Measurements from ENCODE around the gene NBAS.

Gene NBAS

DNA sequence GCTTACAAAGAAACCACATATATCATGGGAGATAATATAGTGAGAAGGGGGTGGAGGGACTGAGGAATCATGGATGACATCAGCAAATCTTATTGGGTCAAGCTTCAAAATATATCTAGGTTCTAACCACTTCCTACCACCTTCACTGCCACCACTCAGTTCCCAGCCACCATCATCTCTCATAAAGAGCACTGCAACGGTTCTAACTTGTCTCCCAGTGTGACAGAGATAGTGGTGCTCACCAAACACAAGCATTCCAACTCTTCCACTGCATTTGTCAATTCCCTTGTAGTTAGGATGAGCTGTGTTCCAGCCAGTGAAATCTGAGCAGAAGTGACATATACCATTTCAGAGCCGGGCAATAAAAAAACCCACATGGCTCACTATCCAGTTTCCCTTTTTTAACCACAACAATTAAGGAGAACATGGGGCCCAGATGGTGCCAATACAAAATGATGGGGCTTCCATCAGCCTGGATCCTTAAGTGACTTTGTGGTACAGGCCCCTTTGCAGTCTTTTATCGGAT is 318.1 kb downstream of the NBAS start:
- no peak overlapping the region for H3K4me3 ChIP-seq (ENCODE audit: low read length)
- H3K4me1 ChIP-seq (ENCODE audit: control insufficient read depth, insufficient read depth, low read length), result no peaks in the 10 kb centered on the region
- H3K9me3 ChIP-seq (ENCODE audit: control insufficient read depth, low read length), result no peaks in the 10 kb centered on the region
- H3K27me3 ChIP-seq (ENCODE audit: control insufficient read depth, insufficient read depth, low read length), result no peaks in the 10 kb centered on the region
- no peaks in the 10 kb centered on the region for H3K36me3 ChIP-seq (ENCODE audit: control insufficient read depth, insufficient read depth, low read length)
- no peak overlapping the region for H3K9ac ChIP-seq (ENCODE audit: low read length)

DNA sequence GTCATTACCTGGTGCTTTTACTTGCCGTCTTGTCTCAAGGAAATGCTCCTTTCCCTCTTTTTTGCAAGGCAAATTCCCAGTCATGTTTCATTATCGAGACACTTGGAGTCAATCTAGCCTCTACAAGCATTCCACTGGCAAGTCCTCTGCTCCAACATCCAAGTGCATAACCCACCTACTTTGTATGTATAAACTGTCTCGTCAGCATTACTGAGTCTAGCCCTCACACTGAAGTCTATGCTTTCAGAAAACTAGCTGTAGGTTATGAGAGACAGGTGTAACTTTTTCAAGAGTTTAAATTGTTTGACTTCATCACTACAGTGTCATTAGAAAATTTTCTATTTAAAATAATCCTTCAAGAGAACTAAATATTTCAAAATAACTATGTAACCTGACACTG is 319.2 kb downstream of the NBAS start:
- Histone ChIP-seq H3K9ac (ENCODE audit: low read length) (no peak overlapping the region), H3K4me1 (ENCODE audit: control insufficient read depth, insufficient read depth, low read length) (no peaks in the 10 kb centered on the region), H3K36me3 (ENCODE audit: control insufficient read depth, insufficient read depth, low read length) (no peaks in the 10 kb centered on the region), H3K9me3 (ENCODE audit: control insufficient read depth, low read length) (no peaks in the 10 kb centered on the region), H3K4me3 (ENCODE audit: low read length) (no peak overlapping the region), H3K27me3 (ENCODE audit: control insufficient read depth, insufficient read depth, low read length) (no peaks in the 10 kb centered on the region)

DNA sequence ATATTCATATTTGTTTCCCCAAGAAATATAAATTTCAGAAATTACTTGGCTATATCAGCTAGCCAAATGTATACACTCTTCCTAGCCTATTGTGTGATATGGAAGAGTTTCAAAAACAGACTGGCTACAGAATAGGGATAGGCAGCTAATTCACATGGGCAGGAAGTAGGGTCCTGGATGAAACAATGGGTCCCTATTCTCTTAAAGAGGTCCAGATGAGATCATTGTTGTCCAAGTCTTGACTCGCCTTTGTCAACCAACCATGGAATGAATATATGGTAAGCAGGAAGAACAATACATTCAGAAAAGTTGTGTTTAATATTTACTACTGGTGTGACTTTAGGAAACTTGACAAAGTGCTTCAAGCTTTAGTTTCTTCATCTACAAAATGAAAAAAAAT is 319.9 kb downstream of the NBAS start:
- H3K4me3 ChIP-seq (ENCODE audit: low read length), result no peak overlapping the region
- no peak overlapping the region for H3K9ac ChIP-seq (ENCODE audit: low read length)
- H3K36me3 ChIP-seq (ENCODE audit: control insufficient read depth, insufficient read depth, low read length), result no peaks in the 10 kb centered on the region

DNA sequence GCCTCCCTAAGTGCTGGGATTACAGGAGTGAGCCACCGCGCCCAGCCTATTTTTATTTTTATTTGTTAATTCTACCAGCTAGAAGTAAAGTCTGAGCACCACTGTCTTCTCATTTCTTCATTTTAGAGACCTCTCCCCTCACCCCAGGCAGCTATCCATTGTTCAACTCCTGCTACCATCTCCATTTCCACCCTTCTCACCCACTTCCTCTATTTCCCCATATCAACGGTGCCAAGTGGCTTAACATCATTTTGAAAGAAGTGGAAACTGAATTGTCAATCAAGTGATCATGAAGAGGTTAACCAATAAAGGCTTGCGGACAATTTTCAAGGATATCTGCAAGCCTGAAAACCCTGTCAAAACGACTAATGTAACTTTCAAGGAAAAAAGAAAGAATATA is 323.1 kb downstream of the NBAS start:
- Histone ChIP-seq H3K9ac (ENCODE audit: low read length) (no peak overlapping the region), H3K9me3 (ENCODE audit: control insufficient read depth, low read length) (no peaks in the 10 kb centered on the region), H3K4me1 (ENCODE audit: control insufficient read depth, insufficient read depth, low read length) (no peaks in the 10 kb centered on the region), H3K4me3 (ENCODE audit: low read length) (no peak overlapping the region), H3K36me3 (ENCODE audit: control insufficient read depth, insufficient read depth, low read length) (no peaks in the 10 kb centered on the region), H3K27me3 (ENCODE audit: control insufficient read depth, insufficient read depth, low read length) (no peaks in the 10 kb centered on the region)

More for the DNA sequence above, 319.9 kb downstream of the NBAS start:
- Histone ChIP-seq H3K4me1 (ENCODE audit: control insufficient read depth, insufficient read depth, low read length) (no peaks in the 10 kb centered on the region), H3K27me3 (ENCODE audit: control insufficient read depth, insufficient read depth, low read length) (no peaks in the 10 kb centered on the region), H3K9me3 (ENCODE audit: control insufficient read depth, low read length) (no peaks in the 10 kb centered on the region)

DNA sequence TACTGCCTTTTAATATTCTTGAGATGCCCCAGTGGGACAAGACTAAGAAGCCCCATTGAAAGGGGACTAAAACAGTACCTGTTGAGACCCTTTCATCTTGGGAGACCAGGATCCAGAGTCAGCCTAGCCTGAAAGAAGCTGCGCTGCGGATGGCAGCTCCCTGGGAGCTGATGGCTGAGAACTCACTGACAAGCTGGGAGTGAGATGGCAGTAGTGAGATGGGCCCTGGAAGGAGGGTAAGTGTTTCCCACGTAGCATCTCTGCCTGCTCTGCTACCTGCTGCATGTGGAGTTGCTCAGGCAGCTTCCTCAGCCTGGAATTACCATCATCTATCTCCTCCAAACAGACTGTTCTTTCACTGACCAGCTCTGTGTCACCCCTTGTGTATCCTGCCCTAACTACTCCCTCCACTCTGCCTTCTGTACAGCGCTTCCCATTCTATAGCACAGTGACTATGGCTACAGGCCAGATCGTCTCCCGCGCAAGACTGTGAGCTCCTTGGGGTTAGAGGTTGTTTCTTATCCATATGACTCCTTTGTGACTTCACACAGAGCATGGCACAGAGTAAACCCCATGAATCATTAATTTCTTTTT is 330.4 kb downstream of the NBAS start:
- Histone ChIP-seq H3K27me3 (ENCODE audit: control insufficient read depth, insufficient read depth, low read length) (no peaks in the 10 kb centered on the region), H3K4me3 (ENCODE audit: low read length) (no peak overlapping the region), H3K9me3 (ENCODE audit: control insufficient read depth, low read length) (no peaks in the 10 kb centered on the region), H3K9ac (ENCODE audit: low read length) (no peak overlapping the region), H3K36me3 (ENCODE audit: control insufficient read depth, insufficient read depth, low read length) (no peaks in the 10 kb centered on the region), H3K4me1 (ENCODE audit: control insufficient read depth, insufficient read depth, low read length) (no peaks in the 10 kb centered on the region)

DNA sequence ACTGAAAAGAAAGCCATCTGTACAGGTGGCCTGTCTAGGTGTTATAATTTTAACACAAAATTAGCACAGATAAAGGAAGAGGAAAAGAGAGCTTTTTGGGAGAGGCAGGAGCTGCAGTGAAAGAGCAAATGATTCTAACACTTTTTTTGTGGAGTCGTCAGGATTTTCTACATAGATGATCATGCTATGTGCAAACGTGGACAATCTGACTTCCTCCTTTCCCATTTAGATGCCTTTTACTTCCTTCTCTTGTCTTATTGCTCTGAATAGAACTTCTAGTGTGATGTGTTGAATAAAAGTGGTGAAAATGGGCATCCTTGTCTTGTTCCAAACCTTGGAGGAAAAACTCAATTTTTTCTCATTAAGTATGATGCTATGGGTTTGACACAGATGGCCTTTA is 334.5 kb downstream of the NBAS start:
- Histone ChIP-seq H3K4me3 (ENCODE audit: low read length) (no peak overlapping the region), H3K9ac (ENCODE audit: low read length) (no peak overlapping the region), H3K4me1 (ENCODE audit: control insufficient read depth, insufficient read depth, low read length) (no peaks in the 10 kb centered on the region), H3K9me3 (ENCODE audit: control insufficient read depth, low read length) (no peaks in the 10 kb centered on the region), H3K27me3 (ENCODE audit: control insufficient read depth, insufficient read depth, low read length) (no peaks in the 10 kb centered on the region), H3K36me3 (ENCODE audit: control insufficient read depth, insufficient read depth, low read length) (no peaks in the 10 kb centered on the region)

DNA sequence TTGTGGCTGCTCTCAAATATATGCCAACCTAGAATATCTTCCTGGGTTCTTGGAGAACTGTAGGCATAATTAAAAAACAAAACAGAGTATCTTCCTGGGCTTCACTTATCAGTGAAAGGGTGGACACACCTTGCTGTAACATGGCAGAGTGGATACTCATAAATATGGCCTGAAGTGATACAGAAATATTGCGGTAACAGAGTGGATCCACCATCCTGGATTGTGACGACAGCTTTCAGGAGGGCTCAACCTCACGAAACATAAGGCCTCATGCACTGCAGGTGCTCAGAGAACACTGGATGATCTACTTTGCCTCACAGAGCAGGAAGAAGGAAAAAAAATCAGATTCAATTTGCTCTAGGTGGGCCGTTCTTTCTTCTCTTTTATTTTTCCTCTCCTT is 336.0 kb downstream of the NBAS start:
- Histone ChIP-seq H3K27me3 (ENCODE audit: control insufficient read depth, insufficient read depth, low read length) (no peaks in the 10 kb centered on the region), H3K36me3 (ENCODE audit: control insufficient read depth, insufficient read depth, low read length) (no peaks in the 10 kb centered on the region), H3K9me3 (ENCODE audit: control insufficient read depth, low read length) (no peaks in the 10 kb centered on the region), H3K4me1 (ENCODE audit: control insufficient read depth, insufficient read depth, low read length) (no peaks in the 10 kb centered on the region), H3K4me3 (ENCODE audit: low read length) (no peak overlapping the region), H3K9ac (ENCODE audit: low read length) (no peak overlapping the region)

DNA sequence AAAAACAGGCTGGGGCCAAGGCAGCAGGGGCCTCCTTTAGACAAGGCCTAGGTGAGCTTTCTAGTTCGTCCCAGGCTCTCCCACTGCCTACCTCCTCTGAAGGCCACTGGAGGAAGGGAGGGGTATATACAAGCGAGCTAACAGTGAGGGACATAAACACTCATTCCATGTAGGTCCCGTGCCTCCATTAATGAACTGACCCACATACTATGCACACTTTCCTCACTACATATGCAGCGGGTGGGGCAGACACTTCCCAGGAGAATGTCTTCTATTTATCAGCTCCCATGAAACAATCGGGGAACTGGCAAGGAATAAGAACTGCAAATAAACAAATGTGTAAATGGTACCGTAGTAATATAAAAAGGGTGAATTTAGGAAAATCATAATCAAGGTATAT is 336.5 kb downstream of the NBAS start:
- H3K9ac ChIP-seq (ENCODE audit: low read length), result no peak overlapping the region
- H3K4me1 ChIP-seq (ENCODE audit: control insufficient read depth, insufficient read depth, low read length), result no peaks in the 10 kb centered on the region
- no peak overlapping the region for H3K4me3 ChIP-seq (ENCODE audit: low read length)
- no peaks in the 10 kb centered on the region for H3K27me3 ChIP-seq (ENCODE audit: control insufficient read depth, insufficient read depth, low read length)
- H3K36me3 ChIP-seq (ENCODE audit: control insufficient read depth, insufficient read depth, low read length), result no peaks in the 10 kb centered on the region
- no peaks in the 10 kb centered on the region for H3K9me3 ChIP-seq (ENCODE audit: control insufficient read depth, low read length)

DNA sequence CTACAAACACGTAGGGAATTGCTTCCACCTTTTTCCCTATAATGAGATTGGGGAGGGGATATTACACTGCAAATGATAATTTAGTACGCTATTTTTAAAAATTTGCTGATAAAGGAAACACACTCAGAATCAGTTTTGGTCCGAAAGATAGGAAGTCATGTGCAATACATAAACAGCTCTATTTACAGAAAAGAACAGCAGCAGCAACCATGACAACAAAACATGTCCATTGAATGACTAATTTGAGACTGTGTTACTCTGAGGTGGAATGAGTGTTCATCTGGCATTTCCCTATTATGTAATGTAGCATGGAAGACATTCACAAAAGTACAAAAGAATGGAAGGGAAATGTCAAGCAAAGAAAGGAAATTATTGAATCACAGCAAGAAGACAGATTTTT is 337.2 kb downstream of the NBAS start:
- Histone ChIP-seq H3K9me3 (ENCODE audit: control insufficient read depth, low read length) (no peaks in the 10 kb centered on the region), H3K4me3 (ENCODE audit: low read length) (no peak overlapping the region), H3K9ac (ENCODE audit: low read length) (no peak overlapping the region), H3K27me3 (ENCODE audit: control insufficient read depth, insufficient read depth, low read length) (no peaks in the 10 kb centered on the region), H3K36me3 (ENCODE audit: control insufficient read depth, insufficient read depth, low read length) (no peaks in the 10 kb centered on the region), H3K4me1 (ENCODE audit: control insufficient read depth, insufficient read depth, low read length) (no peaks in the 10 kb centered on the region)

DNA sequence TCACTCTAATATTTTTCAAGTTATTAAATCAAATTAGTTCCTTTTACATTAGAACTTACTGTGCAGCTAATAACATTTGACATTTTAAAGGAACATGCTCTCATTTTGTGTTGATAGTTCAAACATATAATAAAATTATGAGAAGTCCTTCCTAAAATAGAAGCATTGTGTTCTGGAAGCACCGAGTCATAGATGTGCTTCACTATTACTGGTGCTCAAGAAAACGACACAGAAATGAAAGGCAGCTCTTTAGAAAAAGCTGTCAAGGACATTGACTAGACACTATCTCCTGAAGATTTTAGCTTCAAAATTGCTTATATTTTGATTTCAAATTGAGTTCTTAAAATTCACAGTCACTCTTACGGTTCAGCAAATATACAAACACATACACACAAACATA is 338.3 kb downstream of the NBAS start:
- Histone ChIP-seq H3K9ac (ENCODE audit: low read length) (no peak overlapping the region), H3K36me3 (ENCODE audit: control insufficient read depth, insufficient read depth, low read length) (no peaks in the 10 kb centered on the region), H3K4me3 (ENCODE audit: low read length) (no peak overlapping the region), H3K27me3 (ENCODE audit: control insufficient read depth, insufficient read depth, low read length) (no peaks in the 10 kb centered on the region), H3K4me1 (ENCODE audit: control insufficient read depth, insufficient read depth, low read length) (no peaks in the 10 kb centered on the region), H3K9me3 (ENCODE audit: control insufficient read depth, low read length) (no peaks in the 10 kb centered on the region)

DNA sequence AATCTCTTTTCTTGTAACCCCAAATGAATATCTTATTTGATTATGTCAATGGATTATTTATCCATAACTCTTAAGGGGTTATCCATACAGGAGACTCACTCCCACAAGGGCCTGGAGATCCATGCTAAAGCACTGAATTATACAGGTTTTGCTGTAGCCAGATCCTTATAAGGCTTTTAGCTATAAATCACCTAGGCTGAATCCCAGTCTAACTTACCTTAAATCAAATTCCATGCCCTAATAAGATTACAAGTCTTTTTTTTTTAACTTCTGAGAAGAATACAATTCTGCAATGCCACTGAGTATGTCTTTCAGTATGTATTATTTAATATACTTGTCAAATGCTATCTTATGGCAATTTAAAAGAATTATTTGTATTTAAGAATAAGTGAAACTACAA is 340.5 kb downstream of the NBAS start:
- no peak overlapping the region for H3K4me3 ChIP-seq (ENCODE audit: low read length)
- H3K9ac ChIP-seq (ENCODE audit: low read length), result no peak overlapping the region
- no peaks in the 10 kb centered on the region for H3K36me3 ChIP-seq (ENCODE audit: control insufficient read depth, insufficient read depth, low read length)
- H3K27me3 ChIP-seq (ENCODE audit: control insufficient read depth, insufficient read depth, low read length), result no peaks in the 10 kb centered on the region
- H3K4me1 ChIP-seq (ENCODE audit: control insufficient read depth, insufficient read depth, low read length), result no peaks in the 10 kb centered on the region
- no peaks in the 10 kb centered on the region for H3K9me3 ChIP-seq (ENCODE audit: control insufficient read depth, low read length)

DNA sequence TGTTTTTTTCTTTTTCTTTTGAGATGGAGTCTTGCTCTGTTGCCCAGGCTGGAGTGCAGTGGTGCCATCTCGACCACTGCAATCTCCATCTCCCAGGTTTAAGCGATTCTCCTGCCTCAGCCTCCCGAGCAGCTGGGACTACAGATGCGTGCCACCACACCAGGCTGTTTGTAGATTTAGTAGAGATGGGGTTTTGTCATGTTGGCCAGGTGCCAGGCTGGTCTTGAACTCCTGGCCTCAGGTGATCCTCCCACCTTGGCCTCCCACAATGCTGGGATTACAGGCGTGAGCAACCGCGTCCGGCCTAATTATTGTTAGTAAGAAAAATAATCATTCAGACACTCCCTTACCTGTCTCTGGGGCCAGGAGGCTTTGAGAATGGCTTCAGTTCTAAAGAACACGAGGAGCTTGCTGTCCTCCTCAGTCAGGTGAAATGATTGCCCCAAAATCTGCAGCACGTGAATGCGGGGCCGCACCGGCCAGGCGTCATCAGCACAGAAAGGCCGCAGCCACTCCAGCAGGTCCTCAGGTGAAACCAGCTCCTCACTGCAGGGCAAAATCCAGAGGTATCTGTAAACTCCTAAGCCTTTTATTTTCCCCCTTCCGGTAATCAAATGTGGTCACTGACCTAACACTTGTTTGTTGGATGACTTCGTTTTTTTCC is 342.6 kb downstream of the NBAS start:
- Histone ChIP-seq H3K4me3 (ENCODE audit: low read length) (no peak overlapping the region), H3K27me3 (ENCODE audit: control insufficient read depth, insufficient read depth, low read length) (no peaks in the 10 kb centered on the region), H3K9ac (ENCODE audit: low read length) (no peak overlapping the region), H3K9me3 (ENCODE audit: control insufficient read depth, low read length) (no peaks in the 10 kb centered on the region), H3K4me1 (ENCODE audit: control insufficient read depth, insufficient read depth, low read length) (no peaks in the 10 kb centered on the region), H3K36me3 (ENCODE audit: control insufficient read depth, insufficient read depth, low read length) (no peaks in the 10 kb centered on the region)
